Measurements from ENCODE around the gene IL16. TPM values are rescaled to one million over a fixed set of nuclear protein-coding genes. Genes with fewer than 3 reads are reported as not detected.
"Not testable (repeated sequence)": the region's sequence is repeated elsewhere in the genome, so short reads cannot be mapped to it uniquely, and the experiment has no call there.

The IL16 gene
- total RNA-seq, 1 donor from 2014 or later: 16.5 TPM

GRCh38 chr15:81334768-81335435 lies 138.2 kb downstream of the IL16 start:
- DNase-seq (ENCODE audit: low spot score): no peak

- DNase-seq (ENCODE audit: low spot score): no peak
These were observed 139.0 kb downstream of the IL16 start for GRCh38 chr15:81335631-81336030.

DNA sequence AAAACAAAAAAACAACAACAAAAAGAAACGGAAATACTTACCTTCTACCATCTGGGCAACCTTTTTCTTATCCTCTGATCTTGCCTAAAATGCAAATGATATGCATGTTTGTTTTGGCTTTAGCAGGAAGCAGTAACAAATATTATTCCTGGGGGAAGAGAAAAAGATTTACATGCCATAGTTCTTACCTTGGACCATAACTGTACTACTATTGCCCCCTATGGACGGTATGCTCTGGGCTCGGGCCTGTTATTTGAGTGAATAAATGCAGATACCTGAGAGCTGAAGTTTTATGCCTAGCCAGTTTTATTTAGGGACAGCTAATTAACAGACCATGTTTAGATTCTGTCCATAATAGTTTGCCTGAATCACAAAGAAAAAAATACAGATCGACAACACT lies 139.9 kb downstream of the IL16 start:
- no peak for DNase-seq (ENCODE audit: low spot score)

- no peak for DNase-seq (ENCODE audit: low spot score)
These were observed 140.6 kb downstream of the IL16 start for GRCh38 chr15:81337241-81337640.

DNA sequence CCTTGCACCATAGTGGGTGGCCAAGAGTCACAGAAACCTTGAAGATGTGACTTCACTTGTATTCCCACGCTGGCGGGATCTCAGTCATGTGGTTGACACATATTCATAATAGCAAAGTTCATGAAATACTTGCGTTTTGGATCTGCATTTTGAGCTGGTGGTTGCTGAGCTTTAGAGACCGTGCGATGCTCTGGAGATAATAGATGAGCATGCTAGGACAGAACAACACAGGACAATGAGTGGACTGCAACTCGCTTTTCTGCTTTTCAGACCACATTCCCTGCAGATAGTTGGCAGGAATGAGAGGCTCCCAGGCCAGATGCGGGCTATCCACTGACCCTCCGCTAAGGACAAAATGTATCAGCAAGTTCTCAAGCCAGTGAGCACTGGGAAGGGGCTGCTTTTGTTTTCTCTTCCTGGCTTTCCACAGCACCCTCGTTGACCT lies 141.1 kb downstream of the IL16 start:
- no peak for DNase-seq (ENCODE audit: low spot score)

GRCh38 chr15:81338170-81339007 lies 141.7 kb downstream of the IL16 start:
- DNase-seq (ENCODE audit: low spot score): no peak

DNA sequence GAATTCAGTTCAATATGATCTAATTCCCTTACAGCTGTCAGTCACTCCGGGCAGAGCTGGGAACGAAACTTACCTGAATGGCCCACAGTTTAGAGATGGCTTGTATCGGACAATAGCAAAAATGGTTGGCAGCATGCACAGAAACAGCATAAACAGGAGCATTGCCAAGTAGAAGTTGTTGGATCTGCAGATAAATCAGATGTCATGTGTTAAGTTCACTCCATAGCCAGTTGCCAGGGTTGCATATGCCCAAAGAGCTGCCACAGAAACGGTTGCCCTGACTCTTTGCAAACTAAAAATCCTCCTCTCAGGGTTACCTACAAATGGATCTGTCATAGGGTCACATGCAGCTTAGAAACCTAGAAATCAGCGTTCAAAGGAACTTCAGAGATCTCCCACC lies 142.6 kb downstream of the IL16 start:
- no peak for DNase-seq (ENCODE audit: low spot score)

DNA sequence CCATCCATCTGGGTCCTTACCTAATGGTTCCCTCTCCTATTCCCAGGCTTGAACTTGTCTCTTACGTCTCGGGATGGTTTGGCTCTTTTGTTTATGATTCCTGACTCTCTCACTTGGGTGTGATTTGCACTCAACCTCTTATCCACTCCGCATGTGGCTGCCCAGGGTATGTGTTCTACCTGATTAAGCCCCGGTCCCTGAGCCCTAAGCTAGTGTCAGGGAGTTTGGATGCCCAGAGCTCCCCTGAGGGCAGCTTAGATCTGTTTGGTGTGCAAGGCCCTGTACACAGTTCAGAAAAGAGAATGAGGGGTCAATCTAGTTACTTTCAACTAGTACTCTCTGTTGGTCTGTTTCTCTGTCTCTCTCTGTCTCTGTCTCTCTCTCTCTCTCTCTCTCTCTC lies 143.2 kb downstream of the IL16 start:
- DNase-seq (ENCODE audit: low spot score): no peak

- no peak for DNase-seq (ENCODE audit: low spot score)
These were observed 144.7 kb downstream of the IL16 start for GRCh38 chr15:81341351-81341750.

DNA sequence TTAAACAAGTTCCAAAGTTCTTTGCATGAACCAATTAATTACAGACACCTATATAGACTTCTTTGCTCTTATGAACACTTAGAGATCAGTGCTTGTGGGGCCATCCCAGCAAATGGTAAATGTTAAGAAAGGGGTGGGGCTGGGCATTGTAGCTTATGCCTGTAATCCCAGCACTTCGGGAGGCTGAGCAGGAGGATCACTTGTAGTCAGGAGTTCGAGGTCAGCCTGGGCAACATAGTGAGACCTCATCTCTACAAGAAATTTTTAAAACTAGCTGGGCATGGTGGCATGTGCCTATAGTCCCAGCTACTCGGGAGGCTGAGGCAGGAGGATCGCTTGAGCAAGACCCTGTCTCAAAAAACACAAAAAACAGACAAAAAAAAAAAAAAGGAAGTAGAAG lies 146.7 kb downstream of the IL16 start:
- no peak for DNase-seq (ENCODE audit: low spot score)

DNA sequence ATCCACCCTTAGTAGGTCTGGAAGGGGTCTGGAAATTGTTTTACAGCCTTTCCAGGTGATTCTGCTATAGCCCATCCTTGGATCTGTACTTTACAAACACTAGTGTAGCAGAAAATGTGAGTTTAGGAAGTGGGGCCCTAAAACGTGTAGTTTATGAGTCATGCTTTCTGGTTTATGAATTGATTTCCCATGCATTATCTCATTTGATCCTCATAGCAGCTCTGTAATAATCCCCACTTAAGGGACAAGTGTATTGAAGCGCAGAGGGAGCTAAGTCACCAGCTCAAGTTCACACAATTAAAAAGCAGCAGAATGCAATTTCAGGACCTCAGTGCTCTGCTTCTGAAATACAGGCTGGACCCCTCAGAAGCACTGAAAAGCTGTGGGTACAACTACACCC lies 149.9 kb downstream of the IL16 start:
- DNase-seq (ENCODE audit: low spot score): no peak

DNA sequence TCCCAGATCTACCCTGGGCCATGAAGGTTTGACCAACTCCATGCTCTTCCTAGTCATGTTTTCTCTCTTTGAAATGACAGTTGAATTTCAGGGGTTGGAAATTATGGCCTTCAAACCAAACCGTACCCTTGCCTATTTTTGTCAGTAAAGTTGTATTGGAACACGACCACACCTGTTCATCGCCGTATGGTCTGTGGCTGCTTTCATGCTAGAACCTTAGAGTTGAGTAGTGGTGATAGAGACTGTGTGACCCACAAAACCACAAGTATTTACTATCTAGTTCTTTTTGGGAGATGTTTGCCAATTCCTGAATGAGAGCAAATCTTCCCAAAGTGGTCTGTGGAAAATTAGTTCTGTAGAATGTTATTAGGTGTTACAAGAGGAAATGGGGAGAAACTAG lies 151.2 kb downstream of the IL16 start:
- DNase-seq (ENCODE audit: low spot score): no peak

DNA sequence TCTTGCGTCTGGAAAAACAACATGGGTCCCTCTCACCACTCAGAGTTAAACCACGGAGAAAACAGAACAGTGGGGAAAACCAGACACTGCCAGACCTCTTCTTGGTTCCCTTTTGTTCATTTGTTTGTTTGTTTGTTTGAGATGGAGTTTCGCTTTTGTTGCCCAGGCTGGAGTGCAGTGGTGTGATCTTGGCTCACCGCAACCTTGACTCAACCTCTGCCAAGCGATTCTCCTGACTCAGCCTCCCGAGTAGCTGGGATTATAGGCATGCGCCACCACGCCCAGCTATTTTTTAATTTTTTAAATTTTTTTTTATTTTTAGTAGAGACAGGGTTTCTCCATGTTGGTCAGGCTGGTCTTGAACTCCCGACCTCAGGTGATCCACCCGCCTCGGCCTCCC lies 152.0 kb downstream of the IL16 start:
- DNase-seq (ENCODE audit: low spot score): not testable (repeated sequence)

DNA sequence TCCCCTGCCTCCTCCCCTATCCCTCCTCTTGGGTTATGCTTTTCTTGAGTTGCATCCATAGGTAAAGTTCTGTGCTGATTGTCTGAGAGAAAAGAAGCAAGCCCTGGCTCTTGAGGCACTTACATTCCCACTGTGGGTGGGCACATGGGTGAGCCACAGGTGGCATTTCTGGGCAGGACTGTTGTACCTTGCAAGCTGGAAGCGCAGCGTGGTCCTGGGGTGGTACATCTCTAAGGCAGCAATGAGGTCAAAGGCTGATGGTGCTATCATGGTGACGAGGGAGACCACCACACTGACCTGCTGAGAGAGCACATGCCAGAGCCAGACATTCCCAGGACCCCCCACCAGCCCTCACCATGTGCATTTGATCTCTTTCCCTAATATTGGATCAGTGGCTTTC lies 152.6 kb downstream of the IL16 start:
- DNase-seq (ENCODE audit: low spot score): no peak

GRCh38 chr15:81351651-81352050 lies 155.0 kb downstream of the IL16 start:
- no peak for DNase-seq (ENCODE audit: low spot score)

GRCh38 chr15:81356252-81356651 lies 159.6 kb downstream of the IL16 start:
- no peak for DNase-seq (ENCODE audit: low spot score)

DNA sequence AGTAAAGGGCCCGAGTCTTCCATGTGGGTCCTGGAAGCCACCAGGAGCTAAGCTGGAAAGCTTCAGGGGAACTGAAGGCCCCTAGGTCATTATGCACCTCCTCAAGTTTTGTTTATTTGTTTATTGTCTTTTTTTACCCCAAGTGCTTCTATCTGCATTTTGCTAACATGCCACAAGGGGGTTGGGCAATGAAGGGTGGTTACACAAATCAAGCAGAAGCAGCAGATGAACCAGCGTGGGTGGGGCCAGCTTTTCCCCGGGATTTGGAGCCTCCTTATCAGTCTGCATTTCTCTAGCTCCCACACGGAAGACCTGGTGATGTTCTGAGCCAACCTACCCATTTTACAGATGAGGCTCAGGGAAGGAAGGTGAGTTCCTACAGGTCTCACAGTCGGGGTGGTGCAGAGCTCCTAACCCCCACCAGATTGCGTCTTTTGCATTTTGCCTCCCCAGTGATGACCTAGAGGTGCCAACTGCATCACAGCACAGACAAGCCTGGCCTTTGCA lies 160.6 kb downstream of the IL16 start:
- no peak for DNase-seq (ENCODE audit: low spot score)

DNA sequence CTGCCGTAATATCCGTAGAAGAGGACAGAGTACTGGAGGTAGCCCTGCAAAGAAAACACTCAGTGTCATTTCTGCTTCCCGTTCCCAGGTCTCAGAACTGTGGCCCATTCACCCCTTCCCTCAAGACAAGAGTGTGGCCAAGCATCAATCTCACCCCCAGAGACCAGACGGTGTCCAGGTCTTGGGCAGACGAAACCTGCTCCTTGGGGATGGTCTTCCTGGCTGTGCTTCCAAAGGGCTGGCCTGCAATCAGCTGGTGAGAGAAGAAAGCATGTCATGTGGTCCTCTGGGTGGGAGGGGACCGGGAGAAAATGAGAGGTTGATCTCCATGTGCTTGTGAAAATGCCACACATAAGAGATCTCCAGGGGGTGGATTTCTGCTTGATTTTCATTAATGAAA lies 161.6 kb downstream of the IL16 start:
- no peak for DNase-seq (ENCODE audit: low spot score)

DNA sequence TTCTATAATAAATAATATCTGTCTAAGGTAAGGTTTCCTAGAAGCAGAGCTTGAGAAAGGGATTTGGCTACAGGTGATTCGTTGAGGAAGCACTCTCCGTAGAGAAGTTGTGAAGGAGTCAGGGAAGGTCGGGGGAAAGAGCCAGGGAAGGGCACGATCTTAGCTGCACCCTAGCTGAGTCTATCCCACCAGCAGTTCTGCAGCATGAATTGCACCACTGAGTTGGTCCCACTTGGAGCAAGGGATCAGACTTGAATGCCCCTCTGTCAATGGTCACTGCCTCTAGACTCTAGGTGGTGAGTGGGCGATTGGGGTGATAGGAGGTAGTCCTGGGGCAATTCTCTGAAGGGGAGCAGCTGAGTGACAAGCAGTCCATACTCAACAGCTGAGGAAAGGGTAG lies 163.8 kb downstream of the IL16 start:
- no peak for DNase-seq (ENCODE audit: low spot score)

DNA sequence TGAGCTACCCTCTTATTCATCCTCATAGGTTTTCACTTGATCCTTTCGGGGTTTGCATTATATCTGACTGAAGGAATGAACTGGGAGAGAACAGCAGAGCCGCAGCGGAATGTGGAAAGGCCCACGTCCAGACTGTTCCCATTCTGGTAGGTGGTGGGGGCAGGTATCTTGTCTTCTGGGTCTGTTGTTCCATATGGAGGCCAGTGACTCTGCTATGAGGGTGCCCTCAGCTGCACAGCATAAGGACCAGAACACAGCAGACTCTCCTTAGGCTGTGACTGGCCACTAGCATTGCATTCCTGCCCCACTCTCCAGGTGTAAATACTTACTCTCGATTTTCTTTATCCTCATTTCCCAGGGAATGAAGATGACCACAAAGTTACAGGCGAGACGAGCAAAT lies 165.2 kb downstream of the IL16 start:
- DNase-seq (ENCODE audit: low spot score): no peak

GRCh38 chr15:81362790-81363189 lies 166.1 kb downstream of the IL16 start:
- no peak for DNase-seq (ENCODE audit: low spot score)

DNA sequence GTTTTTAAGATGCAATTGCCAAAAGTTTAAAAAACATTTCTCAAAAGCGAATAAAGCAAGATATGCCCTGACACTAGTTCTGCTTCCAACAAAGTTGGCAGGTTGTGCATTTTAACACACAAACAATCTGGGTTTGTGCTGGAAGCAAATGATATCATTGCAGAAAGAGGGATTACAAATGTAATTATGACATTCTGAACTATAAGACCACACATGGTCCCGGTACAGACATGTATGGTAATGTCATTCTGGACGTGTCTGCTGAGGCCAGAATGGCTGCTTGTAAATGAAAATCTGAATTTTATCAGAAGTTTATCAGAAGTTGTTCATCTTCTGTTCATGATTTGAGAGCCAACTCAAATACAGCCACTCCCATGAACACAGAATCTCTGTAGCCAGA lies 166.6 kb downstream of the IL16 start:
- DNase-seq (ENCODE audit: low spot score): no peak
